Mesenchymal stem cell (in vitro differentiated cells and primary cell): ENCODE results near the gene TRAF3.
A peak's percentile ranks its signal among the peaks of the same experiment; 100 is the strongest.

ENCODE experiments used
- DNase-seq: peaks from one replicate; pipeline ENCODE4 v3.0.0-alpha.2; 2013
- H2AFZ ChIP-seq: one replicate; pipeline ENCODE4 v1.6.1; 2013; ENCODE audit warnings: low read depth, mild to moderate bottlenecking, control low read depth, inconsistent platforms, low read length, moderate library complexity
- H2AK5ac ChIP-seq: 2 replicates; pipeline ENCODE4 v1.6.1; 2013; ENCODE audit warnings: low read length, moderate library complexity, mild to moderate bottlenecking, inconsistent platforms; ENCODE audit not compliant: severe bottlenecking
- H2BK120ac ChIP-seq: one replicate; pipeline ENCODE4 v1.6.1; 2013; ENCODE audit warnings: low read depth, mild to moderate bottlenecking, inconsistent platforms, low read length, moderate library complexity
- H2BK12ac ChIP-seq, 2 experiments: one replicate each; pipeline ENCODE4 v1.6.1; 2013; ENCODE audit warnings: inconsistent platforms in 2 of 2, low read length in 2 of 2, mild to moderate bottlenecking in 2 of 2, moderate library complexity in 2 of 2, control low read depth in 1 of 2
- H2BK15ac ChIP-seq: one replicate; pipeline ENCODE4 v1.6.1; 2013; ENCODE audit warnings: mild to moderate bottlenecking, low read depth, inconsistent platforms; ENCODE audit not compliant: poor library complexity, severe bottlenecking
- H2BK5ac ChIP-seq: 2 replicates; pipeline ENCODE4 v1.6.1; 2013; ENCODE audit warnings: low read depth, mild to moderate bottlenecking, low read length, control low read depth, inconsistent platforms; ENCODE audit not compliant: poor library complexity, severe bottlenecking
- H3K14ac ChIP-seq, 2 experiments: one replicate each; pipeline ENCODE4 v1.6.1; 2013; ENCODE audit warnings: inconsistent platforms in 2 of 2, low read length in 2 of 2, control low read depth in 1 of 2, mild to moderate bottlenecking in 1 of 2, moderate library complexity in 1 of 2
- H3K18ac ChIP-seq, 2 experiments: one replicate each; pipeline ENCODE4 v1.6.1; 2013; ENCODE audit warnings: inconsistent platforms in 2 of 2, low read length in 2 of 2, control low read depth in 1 of 2, low read depth in 1 of 2, mild to moderate bottlenecking in 1 of 2
- H3K23ac ChIP-seq, 2 experiments: one replicate each; pipeline ENCODE4 v1.6.1; 2013; ENCODE audit warnings: inconsistent platforms in 2 of 2, low read length in 2 of 2, mild to moderate bottlenecking in 2 of 2, moderate library complexity in 2 of 2, control low read depth in 1 of 2
- H3K27ac ChIP-seq: 2 replicates; pipeline ENCODE4 v1.5.1; 2013; ENCODE audit warnings: mild to moderate bottlenecking, moderate library complexity, low read length, control low read depth, inconsistent platforms; ENCODE audit not compliant: poor library complexity, severe bottlenecking
- H3K27me3 ChIP-seq, 2 experiments: 2 replicates each; pipeline versions ENCODE4 v1.6.1 to v1.7.0; 2013; ENCODE audit warnings: low read length in 2 of 2, mild to moderate bottlenecking in 2 of 2, moderate library complexity in 2 of 2, control low read depth in 1 of 2, inconsistent platforms in 1 of 2; ENCODE audit not compliant: control insufficient read depth in 1 of 2, insufficient read depth in 1 of 2
- H3K36me3 ChIP-seq, 2 experiments: 2 replicates each; pipeline versions ENCODE4 v1.6.1 to v1.7.0; 2013; ENCODE audit warnings: low read length in 2 of 2, control low read depth in 1 of 2, inconsistent platforms in 1 of 2, low read depth in 1 of 2, mild to moderate bottlenecking in 1 of 2; ENCODE audit not compliant: insufficient read depth in 2 of 2, control insufficient read depth in 1 of 2
- H3K4ac ChIP-seq, 2 experiments: one replicate each; pipeline ENCODE4 v1.6.1; 2013; ENCODE audit warnings: inconsistent platforms in 2 of 2, low read length in 2 of 2, mild to moderate bottlenecking in 2 of 2, moderate library complexity in 2 of 2, control low read depth in 1 of 2, low read depth in 1 of 2
- H3K4me1 ChIP-seq: 2 replicates; pipeline ENCODE4 v1.6.1; 2013; ENCODE audit warnings: low read depth, low read length, control low read depth; ENCODE audit not compliant: control insufficient read depth, insufficient read depth
- H3K4me2 ChIP-seq: 2 replicates; pipeline ENCODE4 v1.6.1; 2013; ENCODE audit warnings: low read length, mild to moderate bottlenecking, inconsistent platforms; ENCODE audit not compliant: poor library complexity, severe bottlenecking
- H3K4me3 ChIP-seq, 2 experiments: 2 replicates each; pipeline versions ENCODE4 v1.5.1 to v1.7.0; 2013; ENCODE audit warnings: low read length in 2 of 2, mild to moderate bottlenecking in 2 of 2, control low read depth in 1 of 2, low read depth in 1 of 2; ENCODE audit not compliant: insufficient read depth in 1 of 2
- H3K79me1 ChIP-seq: replicated peaks from 2 replicates; pipeline ENCODE4 v1.6.1; 2013; ENCODE audit warnings: mild to moderate bottlenecking, control low read depth, low read length, inconsistent platforms; ENCODE audit not compliant: poor library complexity, severe bottlenecking
- H3K9ac ChIP-seq: 2 replicates; pipeline ENCODE4 v1.7.0; 2013; ENCODE audit warnings: mild to moderate bottlenecking, low read length, moderate library complexity
- H3K9me3 ChIP-seq: 2 replicates; pipeline ENCODE4 v1.7.0; 2013; ENCODE audit warnings: mild to moderate bottlenecking, low read length; ENCODE audit not compliant: control insufficient read depth
- H4K8ac ChIP-seq: one replicate; pipeline ENCODE4 v1.6.1; 2013; ENCODE audit warnings: inconsistent platforms, mild to moderate bottlenecking, low read length, moderate library complexity
- H4K91ac ChIP-seq: one replicate; pipeline ENCODE4 v1.6.1; 2013; ENCODE audit warnings: mild to moderate bottlenecking, low read length, inconsistent platforms
- WGBS: methylation state at CpG from one replicate; pipeline ENCODE4 v1.1.7; 2013; ENCODE audit warnings: mixed read lengths; 5-methylcytosine and 5-hydroxymethylcytosine counted together

TRAF3 gene

GRCh38 chr14:102901633-102902032 is 124.4 kb downstream of the TRAF3 start:
- no peak overlapping the region for H3K14ac ChIP-seq
- no peaks in the 10 kb centered on the region for H3K9me3 ChIP-seq
- no peak overlapping the region for H3K9ac ChIP-seq
- no peak overlapping the region for H4K91ac ChIP-seq
- no peak overlapping the region for H3K27ac ChIP-seq
- no peak overlapping the region for H2BK120ac ChIP-seq
- no peak overlapping the region for H2BK5ac ChIP-seq
- peaks cover 3% of the 10 kb centered on the region for H3K79me1 ChIP-seq
- no peak overlapping the region for H3K4me2 ChIP-seq
- no peak overlapping the region for H2AK5ac ChIP-seq
- no peak for DNase-seq
- H3K23ac ChIP-seq = no peak overlapping the region
- no peaks in the 10 kb centered on the region for H3K4me1 ChIP-seq
- no peak overlapping the region for H3K4me3 ChIP-seq
- no peak overlapping the region for H4K8ac ChIP-seq
- no peak overlapping the region for H3K18ac ChIP-seq
- no peak overlapping the region for H2BK15ac ChIP-seq
- no peak overlapping the region for H2AFZ ChIP-seq
- H2BK12ac ChIP-seq = no peak overlapping the region
- peaks cover 62 to 64% of the 10 kb centered on the region in 2 experiments for H3K36me3 ChIP-seq
- WGBS = 99% methylated on average over 4 of the region's 4 CpGs
- H3K27me3 ChIP-seq = no peaks in the 10 kb centered on the region
- no peak overlapping the region for H3K4ac ChIP-seq

GRCh38 chr14:102902086-102902485 is 124.8 kb downstream of the TRAF3 start:
- Histone ChIP-seq H3K4ac (no peak overlapping the region), H2BK5ac (no peak overlapping the region), H4K91ac (no peak overlapping the region), H3K79me1 (peaks cover 3% of the 10 kb centered on the region), H2BK12ac (no peak overlapping the region), H4K8ac (no peak overlapping the region), H3K9me3 (no peaks in the 10 kb centered on the region), H3K4me1 (no peaks in the 10 kb centered on the region), H2BK15ac (no peak overlapping the region), H2AFZ (no peak overlapping the region), H3K4me2 (no peak overlapping the region), H3K4me3 (no peak overlapping the region), H3K27me3 (no peaks in the 10 kb centered on the region), H3K36me3 (peaks cover 66 to 68% of the 10 kb centered on the region in 2 experiments), H3K23ac (no peak overlapping the region), H3K14ac (peak overlapping the region in 1 of 2 experiments; percentile 26), H3K18ac (no peak overlapping the region), H2AK5ac (no peak overlapping the region), H2BK120ac (no peak overlapping the region), H3K27ac (no peak overlapping the region), H3K9ac (no peak overlapping the region)
- DNase-seq = no peak
- WGBS = 82% methylated on average over 7 of the region's 7 CpGs

GRCh38 chr14:102902523-102903247 is 125.4 kb downstream of the TRAF3 start:
- Histone ChIP-seq H3K18ac (no peak overlapping the region), H3K79me1 (peaks cover 3% of the 10 kb centered on the region), H2BK120ac (no peak overlapping the region), H2BK12ac (no peak overlapping the region), H3K4ac (no peak overlapping the region), H3K14ac (peak overlapping the region in 1 of 2 experiments; percentile 26), H3K36me3 (peaks cover 67 to 72% of the 10 kb centered on the region in 2 experiments), H3K27me3 (no peaks in the 10 kb centered on the region), H3K9ac (no peak overlapping the region), H3K4me2 (no peak overlapping the region), H2BK5ac (no peak overlapping the region), H2AFZ (no peak overlapping the region), H2BK15ac (no peak overlapping the region), H3K23ac (no peak overlapping the region), H2AK5ac (no peak overlapping the region), H3K9me3 (no peaks in the 10 kb centered on the region), H4K91ac (no peak overlapping the region), H4K8ac (no peak overlapping the region), H3K4me1 (no peaks in the 10 kb centered on the region), H3K4me3 (no peak overlapping the region), H3K27ac (no peak overlapping the region)
- DNase-seq = no peak
- WGBS = 92% methylated on average over 12 of the region's 12 CpGs

GRCh38 chr14:102903248-102903888 is 126.1 kb downstream of the TRAF3 start:
- no peak overlapping the region for H3K9ac ChIP-seq
- no peak overlapping the region for H4K91ac ChIP-seq
- no peak overlapping the region for H2BK12ac ChIP-seq
- H3K4me1 ChIP-seq = no peaks in the 10 kb centered on the region
- WGBS = 91% methylated on average over 29 of the region's 29 CpGs
- no peak overlapping the region for H3K14ac ChIP-seq
- H2AFZ ChIP-seq = no peak overlapping the region
- H3K9me3 ChIP-seq = no peaks in the 10 kb centered on the region
- no peak overlapping the region for H3K4me2 ChIP-seq
- H4K8ac ChIP-seq = no peak overlapping the region
- no peak overlapping the region for H2BK15ac ChIP-seq
- H3K18ac ChIP-seq = no peak overlapping the region
- no peak overlapping the region for H2BK120ac ChIP-seq
- H3K79me1 ChIP-seq = peaks cover 3% of the 10 kb centered on the region
- H3K36me3 ChIP-seq = peaks cover 65 to 76% of the 10 kb centered on the region in 2 experiments
- no peak overlapping the region for H3K4me3 ChIP-seq
- no peak overlapping the region for H2AK5ac ChIP-seq
- H3K4ac ChIP-seq = no peak overlapping the region
- no peak for DNase-seq
- H3K27me3 ChIP-seq = no peaks in the 10 kb centered on the region
- no peak overlapping the region for H2BK5ac ChIP-seq
- H3K23ac ChIP-seq = no peak overlapping the region
- no peak overlapping the region for H3K27ac ChIP-seq
